SKM-1 (cell line): ENCODE results near the gene C11orf21.
"Not testable (repeated sequence)": the region's sequence is repeated elsewhere in the genome, so short reads cannot be mapped to it uniquely, and the experiment has no call there.

Experiments used
- DNase-seq: peaks from one replicate; lab custom pipeline; 2025; ENCODE audit not compliant: unreplicated experiment; lab: John Stamatoyannopoulos, UW

Gene C11orf21

GRCh38 chr11:2297623-2298030, 4.1 kb downstream of the C11orf21 start:
- DNase-seq: no peak

GRCh38 chr11:2296913-2297622, 4.7 kb downstream of the C11orf21 start:
- DNase-seq: no peak

DNA sequence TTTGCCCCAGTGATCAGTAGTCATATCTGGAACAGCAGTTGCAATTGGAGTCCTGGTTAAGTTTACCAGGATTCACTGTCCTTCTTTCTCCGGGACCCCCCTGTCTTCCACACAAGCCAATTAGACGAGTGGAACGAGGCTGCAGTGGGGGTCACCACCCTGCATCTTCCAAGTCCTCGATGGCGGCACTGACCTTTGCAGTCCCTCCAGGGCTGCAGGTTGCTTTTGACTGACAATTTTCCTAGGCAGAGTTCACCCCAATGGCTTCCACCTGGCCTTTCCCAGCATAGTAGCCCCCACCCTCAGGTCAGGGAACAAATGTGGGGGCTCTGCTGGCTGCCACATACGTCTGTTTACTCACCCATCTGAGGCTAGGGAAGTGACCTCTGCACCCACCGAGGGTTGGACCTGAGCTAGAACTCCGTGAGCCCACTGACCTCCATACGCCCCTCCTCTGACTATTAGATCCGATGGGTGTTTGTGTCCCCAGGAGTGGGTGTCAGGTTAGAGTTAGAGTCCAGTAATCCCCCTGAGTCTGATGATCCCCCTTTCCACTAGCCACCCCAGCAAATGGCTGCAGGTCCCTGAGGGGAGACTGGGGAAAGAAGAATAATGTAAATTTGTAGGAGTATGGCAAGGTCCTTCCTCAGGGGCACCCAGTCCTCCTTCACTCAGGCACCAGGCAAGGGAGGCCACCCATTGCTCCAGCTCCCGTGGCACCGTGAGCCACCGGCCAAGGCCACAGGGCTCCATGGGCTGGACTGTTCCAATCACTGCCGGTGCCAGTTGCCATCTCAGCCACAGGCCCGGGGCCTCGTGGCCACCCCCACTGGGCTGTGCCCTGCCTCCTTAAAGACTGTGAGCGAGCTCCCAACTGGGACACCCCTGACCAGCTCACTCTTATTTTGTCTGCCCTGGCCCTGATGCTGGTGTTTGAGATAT, 5.5 kb downstream of the C11orf21 start:
- DNase-seq: no peak

GRCh38 chr11:2294926-2295290, 6.8 kb downstream of the C11orf21 start:
- no peak for DNase-seq

DNA sequence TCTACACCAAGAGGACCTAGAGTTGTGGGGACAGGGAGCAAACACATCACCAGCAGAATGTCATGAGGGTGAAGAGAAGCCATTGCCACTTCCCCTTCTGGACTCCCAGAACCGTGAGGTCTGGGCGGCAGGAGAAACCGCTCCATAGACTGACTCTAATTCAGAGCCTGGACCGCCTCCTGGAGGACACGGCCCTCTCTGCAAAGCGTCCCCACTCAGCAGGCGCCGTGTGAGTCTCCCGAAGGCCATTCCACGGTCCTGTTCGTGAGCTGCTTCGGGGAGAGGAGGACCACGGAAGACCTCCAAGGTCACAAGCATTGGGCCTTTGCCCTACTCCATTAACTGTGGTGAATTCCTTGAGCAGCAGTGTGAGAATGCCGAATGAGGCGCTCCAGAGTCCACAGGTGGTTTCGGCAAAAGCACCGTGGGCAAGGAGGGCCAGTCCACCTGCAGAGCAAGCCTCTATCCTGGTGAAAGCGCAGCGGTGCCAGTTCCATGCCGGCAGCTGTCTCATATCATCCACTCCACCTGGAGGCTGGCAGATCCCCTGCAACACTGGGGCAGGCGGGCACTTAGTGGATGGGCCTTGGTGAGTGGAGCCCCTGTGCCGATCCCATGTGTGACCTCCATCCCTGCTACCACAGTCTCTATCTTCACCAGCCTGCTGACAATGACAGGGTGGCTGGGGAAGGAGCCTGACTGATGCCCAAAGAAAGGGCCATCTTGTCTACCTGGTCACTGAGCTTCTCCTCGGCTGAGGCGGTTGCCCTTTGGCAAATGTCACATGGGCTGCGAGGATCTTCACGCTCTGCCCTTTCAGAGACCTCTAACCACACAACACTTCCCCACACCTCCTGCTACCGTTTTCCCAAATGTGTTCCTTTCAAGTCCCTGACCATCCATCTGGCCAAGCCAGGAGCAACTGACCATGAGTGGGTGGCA, 7.5 kb downstream of the C11orf21 start:
- DNase-seq: no peak

- DNase-seq: no peak
Observed at GRCh38 chr11:2293531-2293971, 8.2 kb downstream of the C11orf21 start.

DNA sequence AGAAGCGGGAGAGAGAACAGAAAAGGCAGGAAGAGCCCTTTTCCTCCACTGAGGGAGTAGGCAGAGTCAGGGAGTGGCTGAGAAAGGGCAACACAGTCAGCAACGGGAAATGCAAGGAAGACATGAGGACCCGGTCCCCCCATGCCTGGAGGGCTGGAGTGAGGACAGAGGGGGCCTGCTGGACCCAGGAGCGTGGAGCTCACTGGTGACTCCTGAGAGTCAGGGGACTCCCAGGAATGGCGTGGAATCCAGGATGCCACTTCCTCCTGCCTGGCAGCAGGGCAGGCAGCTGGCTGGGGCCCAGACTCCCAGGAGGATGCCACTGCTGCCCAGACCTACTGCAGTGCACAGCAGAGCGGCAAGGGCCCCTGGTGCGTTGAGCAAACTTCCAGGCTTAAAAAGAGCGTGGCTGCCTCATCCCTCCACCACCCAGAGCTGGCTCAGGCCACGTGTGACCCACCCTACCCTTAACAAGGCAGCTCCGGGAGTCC, 11.3 kb downstream of the C11orf21 start:
- no peak for DNase-seq

GRCh38 chr11:2289859-2290258, 11.9 kb downstream of the C11orf21 start:
- no peak for DNase-seq

GRCh38 chr11:2289350-2289749, 12.4 kb downstream of the C11orf21 start:
- no peak for DNase-seq

DNA sequence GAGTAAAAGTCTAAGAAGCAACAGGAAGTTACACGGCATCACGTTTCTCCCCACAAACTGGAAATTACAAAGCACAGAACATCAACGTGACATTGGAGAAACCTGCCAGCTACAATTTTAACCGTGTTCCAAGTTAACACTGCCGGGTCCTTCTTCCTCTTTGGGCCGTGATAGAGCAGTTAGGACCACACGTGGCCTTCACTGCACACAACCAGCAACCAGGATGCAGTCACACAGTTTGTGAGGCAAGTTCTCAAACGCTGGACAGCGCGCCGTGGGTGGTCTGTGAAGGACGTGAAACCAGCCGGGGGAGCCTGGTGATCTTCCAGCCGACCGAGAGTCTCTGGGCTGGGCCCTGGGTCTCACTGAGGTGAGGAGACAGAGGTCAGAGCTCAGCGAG, 14.6 kb downstream of the C11orf21 start:
- no peak for DNase-seq

GRCh38 chr11:2286350-2286749, 15.4 kb downstream of the C11orf21 start:
- not testable (repeated sequence) for DNase-seq

- no peak for DNase-seq
Observed at GRCh38 chr11:2280208-2280607, 21.5 kb downstream of the C11orf21 start.

- DNase-seq: no peak
Observed at GRCh38 chr11:2277933-2278523, 23.7 kb downstream of the C11orf21 start.

GRCh38 chr11:2277008-2277346, 24.7 kb downstream of the C11orf21 start:
- DNase-seq: no peak

DNA sequence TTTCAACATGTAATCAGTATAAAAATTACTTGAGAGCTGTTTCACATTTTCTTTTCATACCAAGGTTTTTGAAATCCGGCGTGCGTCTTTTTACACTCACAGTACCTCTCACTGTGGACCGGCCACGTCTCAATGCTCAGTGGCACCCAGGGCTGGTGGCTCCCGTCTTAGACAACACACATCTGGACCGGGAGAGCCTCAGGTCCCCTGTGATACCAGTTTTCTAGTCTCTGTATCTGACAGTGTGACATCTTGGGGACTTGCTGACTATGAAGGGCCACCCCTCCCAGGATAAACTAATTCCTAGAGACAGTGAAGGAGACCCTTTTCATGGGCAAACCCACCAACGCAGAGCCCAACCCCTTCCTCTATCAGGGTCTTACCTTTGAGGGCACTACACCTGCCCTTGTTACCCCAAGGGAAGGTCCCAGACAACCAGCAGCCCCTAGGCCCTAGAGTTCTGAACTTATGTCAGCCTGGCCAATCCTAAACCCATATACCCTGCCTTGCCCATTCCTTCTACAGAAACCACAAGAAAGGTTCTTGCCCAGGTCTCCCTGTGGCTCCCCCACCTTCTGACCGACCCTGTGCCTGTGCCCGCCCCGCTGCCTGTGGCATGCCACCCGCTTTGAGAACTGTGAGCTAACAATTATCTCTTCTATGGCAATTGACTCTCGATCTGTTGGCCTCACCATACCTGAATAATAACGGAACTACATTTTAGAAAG, 25.3 kb downstream of the C11orf21 start:
- no peak for DNase-seq

DNA sequence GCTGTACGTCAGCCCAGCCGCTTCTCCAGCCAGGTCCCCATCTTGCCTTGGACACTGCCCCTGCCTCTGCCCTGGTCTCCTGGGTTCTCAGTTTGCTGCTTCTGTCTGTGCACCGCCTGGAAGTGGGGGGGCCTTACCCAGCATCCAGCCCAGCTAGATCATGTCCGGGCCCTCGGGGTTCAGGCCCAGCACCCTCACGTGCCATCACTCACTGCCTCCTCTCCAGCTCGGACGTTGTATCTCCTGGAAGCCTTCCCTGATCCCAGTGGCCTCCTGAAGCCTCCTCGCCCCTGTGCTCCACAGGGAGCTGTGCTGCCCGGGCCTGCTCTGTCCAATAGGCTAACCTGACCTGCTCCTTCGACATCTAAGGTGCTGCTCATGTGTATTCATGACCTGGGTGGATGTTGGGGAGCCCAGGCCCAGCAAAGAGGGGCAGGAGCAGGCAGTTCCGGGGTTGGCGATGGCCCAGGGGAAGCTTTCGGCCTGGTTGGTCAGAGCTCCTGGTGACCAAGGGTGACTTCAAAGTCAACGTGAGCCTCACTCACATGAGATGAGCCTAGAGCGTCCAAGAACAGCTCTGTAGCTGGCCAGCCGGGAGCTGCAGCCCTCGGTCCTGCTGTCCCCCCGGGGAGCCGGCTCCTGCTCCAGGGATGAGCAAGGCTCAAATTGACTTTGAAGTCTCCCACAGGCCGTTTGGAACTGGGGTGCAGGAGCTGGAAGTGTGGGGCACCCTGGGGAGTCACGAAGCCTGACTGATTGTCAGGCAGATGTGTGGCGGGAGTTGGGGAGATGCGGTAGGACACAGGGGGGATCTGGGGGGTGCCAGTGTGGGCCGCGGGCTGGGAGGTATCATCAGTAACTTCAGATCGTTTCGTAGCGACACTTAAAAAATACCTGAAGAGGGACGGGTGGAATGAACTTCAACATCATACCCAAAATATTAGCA, 26.1 kb downstream of the C11orf21 start:
- no peak for DNase-seq

- DNase-seq: no peak
Observed at GRCh38 chr11:2273771-2274170, 27.9 kb downstream of the C11orf21 start.

GRCh38 chr11:2273311-2273710, 28.4 kb downstream of the C11orf21 start:
- no peak for DNase-seq

GRCh38 chr11:2272946-2273280, 28.8 kb downstream of the C11orf21 start:
- no peak for DNase-seq
